AG08395 (cell line): Measurements from ENCODE around the gene ICA1.

ENCODE experiments used
- DNase-seq: peaks from one replicate; pipeline ENCODE4 v3.0.0; 2012; ENCODE audit warnings: mixed read lengths, low spot score

ICA1 gene

GRCh38 chr7:8159595-8159994, 102.4 kb downstream of the ICA1 start:
- DNase-seq = no peak

- no peak for DNase-seq
Observed at GRCh38 chr7:8157296-8157695, 104.7 kb downstream of the ICA1 start.

- no peak for DNase-seq
Observed at GRCh38 chr7:8155836-8156235, 106.1 kb downstream of the ICA1 start.

- DNase-seq = no peak
Observed at GRCh38 chr7:8154272-8154671, 107.7 kb downstream of the ICA1 start.

- no peak for DNase-seq
Observed at GRCh38 chr7:8152489-8153192, 109.3 kb downstream of the ICA1 start.

GRCh38 chr7:8151161-8151725, 110.7 kb downstream of the ICA1 start:
- DNase-seq = no peak

- DNase-seq = no peak
Observed at GRCh38 chr7:8149222-8149621, 112.7 kb downstream of the ICA1 start.

GRCh38 chr7:8147760-8148463, 114.1 kb downstream of the ICA1 start:
- DNase-seq = no peak

- no peak for DNase-seq
Observed at GRCh38 chr7:8146788-8147413, 115.1 kb downstream of the ICA1 start.

- no peak for DNase-seq
Observed at GRCh38 chr7:8146106-8146787, 115.7 kb downstream of the ICA1 start.

GRCh38 chr7:8144856-8145255, 117.1 kb downstream of the ICA1 start:
- DNase-seq = no peak

GRCh38 chr7:8143151-8143874, 118.7 kb downstream of the ICA1 start:
- no peak for DNase-seq

- no peak for DNase-seq
Observed at GRCh38 chr7:8142477-8142876, 119.5 kb downstream of the ICA1 start.

- DNase-seq = no peak
Observed at GRCh38 chr7:8141070-8141469, 120.9 kb downstream of the ICA1 start.

- DNase-seq = no peak
Observed at GRCh38 chr7:8136051-8136730, 125.8 kb downstream of the ICA1 start.

- no peak for DNase-seq
Observed at GRCh38 chr7:8135417-8135816, 126.5 kb downstream of the ICA1 start.

- DNase-seq = no peak
Observed at GRCh38 chr7:8134089-8134733, 127.8 kb downstream of the ICA1 start.

- no peak for DNase-seq
Observed at GRCh38 chr7:8133188-8133848, 128.6 kb downstream of the ICA1 start.

GRCh38 chr7:8131694-8132605, 130.0 kb downstream of the ICA1 start:
- DNase-seq = no peak
